Limb (tissue), 2 donors: ENCODE measurements around the gene VGLL2.

Experiments
- DNase-seq, 2 donors: peaks; one replicate each; pipeline ENCODE4 v3.0.0-alpha.2; 2016; ENCODE audit errors: extremely low spot score in 2 of 2

Gene VGLL2

GRCh38 chr6:117311726-117312125 is 46.4 kb downstream of the VGLL2 start:
- no peak for DNase-seq

- peak in 1 of 2 donors; percentile 25 for DNase-seq
These were observed 51.9 kb downstream of the VGLL2 start for GRCh38 chr6:117317261-117317660.
